Small intestine (tissue), 7 donors: ENCODE results near the gene ME2. TPM values are rescaled to one million over a fixed set of nuclear protein-coding genes. Genes with fewer than 3 reads are reported as not detected.
"Not testable (repeated sequence)": the region's sequence is repeated elsewhere in the genome, so short reads cannot be mapped to it uniquely, and the experiment has no call there.

Experiments used
- DNase-seq, 2 donors: peaks; one replicate each; pipeline versions ENCODE4 v3.0.0 to v3.0.0-alpha.2; 2013
- FAIRE-seq: peaks from 2 replicates; lab custom pipeline; 2012; peaks lifted over from hg19 to GRCh38; lab: Jason Lieb, UNC
- H3K27ac ChIP-seq, 3 donors: one replicate each; pipeline ENCODE4 v1.5.1; 2013; ENCODE audit warnings: low read length in 2 of 3, mild to moderate bottlenecking in 2 of 3, control low read depth in 1 of 3, inconsistent platforms in 1 of 3, low read depth in 1 of 3, moderate library complexity in 1 of 3
- H3K27me3 ChIP-seq, 3 donors: one replicate each; pipeline ENCODE4 v1.6.1; 2013; ENCODE audit warnings: low read length in 3 of 3, inconsistent platforms in 1 of 3; ENCODE audit not compliant: control insufficient read depth in 3 of 3, insufficient read depth in 3 of 3
- H3K36me3 ChIP-seq, 3 donors: one replicate each; pipeline ENCODE4 v1.6.1; 2013; ENCODE audit warnings: low read length in 3 of 3, inconsistent platforms in 1 of 3, low read depth in 1 of 3, mild to moderate bottlenecking in 1 of 3, moderate library complexity in 1 of 3; ENCODE audit not compliant: control insufficient read depth in 3 of 3, insufficient read depth in 2 of 3
- H3K4me1 ChIP-seq, 3 donors: one replicate each; pipeline ENCODE4 v1.6.1; 2013; ENCODE audit warnings: low read length in 2 of 3, inconsistent platforms in 1 of 3, low read depth in 1 of 3, mild to moderate bottlenecking in 1 of 3, moderate library complexity in 1 of 3; ENCODE audit not compliant: control insufficient read depth in 3 of 3, insufficient read depth in 2 of 3
- H3K4me3 ChIP-seq, 3 donors: one replicate each; pipeline ENCODE4 v1.5.1; 2013; ENCODE audit warnings: low read length in 3 of 3, control low read depth in 1 of 3, inconsistent platforms in 1 of 3, low read depth in 1 of 3, mild to moderate bottlenecking in 1 of 3, moderate library complexity in 1 of 3
- H3K9me3 ChIP-seq, 2 donors: one replicate each; pipeline ENCODE4 v1.6.1; 2013; ENCODE audit warnings: low read depth in 1 of 2, low read length in 1 of 2; ENCODE audit not compliant: control insufficient read depth in 2 of 2, insufficient read depth in 1 of 2
- WGBS, 3 donors: extraction: QIAGEN DNeasy Blood & Tissue Kit; methylation state at CpG; one replicate each; pipeline ENCODE4 v1.1.7; 2013; 5-methylcytosine and 5-hydroxymethylcytosine counted together
- polyA plus RNA-seq, 4 donors: library from polyadenylated mRNA; stranded (reverse) in 3 of 4; unstranded in 1 of 4; fragments of 200-250 nt in 3 of 4; fragments of 120-200 nt in 1 of 4; gene quantifications; one replicate each; pipeline versions ENCODE4 v1.2.1 to v1.2.3, GENCODE V29; 2013
- donor health status: healthy with polysubstance abuse.
- donor health status: control.
- donor health status: control.
- donor health status: Bipolar disorder and iron deficiency.
- donor health status: healthy.

ME2 gene
- polyA plus RNA-seq, 4 donors = 39.4 to 122 (median 68.7) TPM

DNA sequence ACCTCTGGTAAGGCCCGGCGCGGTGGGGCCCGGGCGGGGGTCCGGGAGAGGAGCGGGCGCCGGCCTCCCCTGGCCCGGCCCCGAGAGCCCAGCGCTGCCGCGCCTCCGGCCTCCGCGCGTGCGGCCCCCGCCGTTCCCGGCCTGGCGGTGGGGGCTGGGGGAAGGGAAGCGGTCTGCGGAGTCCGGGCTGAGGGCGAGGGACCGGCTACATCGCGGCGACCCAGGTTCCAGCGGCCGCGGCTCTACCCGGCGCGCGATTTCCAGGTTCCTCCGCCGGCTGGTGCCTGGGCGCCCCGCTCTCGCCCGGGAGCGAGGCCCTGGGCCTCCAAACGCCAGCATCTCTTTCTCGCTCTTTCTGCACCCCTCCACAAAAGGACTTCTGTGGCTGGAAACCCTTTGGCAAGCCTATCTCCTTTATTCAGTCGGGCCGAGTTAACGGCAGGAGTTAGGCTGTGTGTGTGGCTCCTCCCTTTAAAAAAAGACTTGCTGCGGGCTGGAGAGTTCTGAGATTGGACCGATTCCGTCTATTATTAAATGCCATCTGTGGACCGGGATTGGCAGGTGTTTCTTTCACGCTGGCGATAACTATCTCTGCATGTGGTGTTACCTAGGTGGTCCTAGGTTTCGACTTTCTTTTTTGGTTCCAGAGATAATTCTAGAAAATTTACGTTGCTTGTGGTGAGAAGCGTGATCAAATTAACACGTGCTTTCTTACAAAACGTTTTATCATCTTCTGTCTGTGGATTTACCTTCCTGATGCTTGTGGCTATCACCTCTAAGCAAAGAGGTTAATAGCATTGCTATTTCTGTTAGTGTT lies 592 bp downstream of the ME2 start:
- no peak for FAIRE-seq
- Histone ChIP-seq H3K36me3 (peaks cover 0 to 3% (median 0%) of the 10 kb centered on the region in 3 donors), H3K27ac (peak overlapping the region; percentile 93 to 98 (median 96)), H3K4me1 (peaks cover 0 to 12% (median 2%) of the 10 kb centered on the region in 3 donors), H3K4me3 (peak overlapping the region; percentile 90 to 97 (median 91)), H3K9me3 (no peaks in the 10 kb centered on the region), H3K27me3 (no peaks in the 10 kb centered on the region)
- 0 to 1% (median 1%) methylated on average over 35 to 61 of the region's 61 CpGs for WGBS, 3 donors
- peak in 1 of 2 donors; percentile 43 for DNase-seq

DNA sequence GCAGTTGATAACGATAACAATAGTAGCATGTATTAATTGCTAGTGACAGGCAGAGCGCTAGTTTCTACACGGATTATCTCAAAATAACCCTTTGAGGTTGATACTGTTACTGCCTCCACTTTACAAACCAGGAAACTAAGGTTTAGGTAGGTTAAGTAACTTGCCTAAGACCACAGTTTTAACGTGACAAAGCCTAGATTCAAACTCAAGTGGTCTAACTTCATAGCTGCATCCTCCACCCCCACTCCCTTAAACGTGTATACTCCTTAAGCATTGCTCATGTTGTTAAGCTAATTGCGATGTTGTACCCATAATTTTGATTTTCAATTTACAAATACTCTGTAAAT lies 1.2 kb downstream of the ME2 start:
- peak overlapping the region; percentile 93 to 98 (median 96) for H3K27ac ChIP-seq
- no peaks in the 10 kb centered on the region for H3K9me3 ChIP-seq
- DNase-seq (no peak), FAIRE-seq (no peak)
- peaks cover 0 to 6% (median 0%) of the 10 kb centered on the region in 3 donors for H3K36me3 ChIP-seq
- no peaks in the 10 kb centered on the region for H3K27me3 ChIP-seq
- 3 to 15% (median 13%) methylated on average over 6 of the region's 6 CpGs for WGBS, 3 donors
- H3K4me1 ChIP-seq = peaks cover 0 to 12% (median 2%) of the 10 kb centered on the region in 3 donors
- H3K4me3 ChIP-seq = peak overlapping the region in 2 of 3 donors; percentile 91 to 97

DNA sequence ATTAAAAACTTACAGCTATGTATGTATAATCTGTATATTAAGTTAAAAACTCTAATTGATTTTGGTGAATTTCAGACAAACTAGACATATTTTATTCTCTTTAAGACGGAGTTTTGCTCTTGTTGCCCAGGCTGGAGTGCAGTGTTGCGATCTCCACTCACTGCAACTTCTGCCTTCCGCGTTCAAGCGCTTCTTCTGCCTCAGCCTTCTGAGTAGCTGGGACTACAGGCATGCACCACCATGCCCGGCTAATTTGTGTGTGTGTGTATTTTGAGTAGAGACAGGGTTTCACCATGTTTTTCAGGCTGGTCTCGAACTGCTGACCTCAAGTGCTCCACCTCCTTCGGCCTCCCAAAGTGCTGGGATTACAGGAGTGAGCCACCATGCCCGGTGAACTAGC lies 2.0 kb downstream of the ME2 start:
- H3K27ac ChIP-seq, H3K36me3 ChIP-seq, DNase-seq, FAIRE-seq, H3K9me3 ChIP-seq, H3K27me3 ChIP-seq: not testable (repeated sequence)
- WGBS, 3 donors = 90 to 94% (median 92%) methylated on average over 9 of the region's 9 CpGs
- Histone ChIP-seq H3K4me3 (peak overlapping the region in 1 of 3 donors; percentile 10), H3K4me1 (peaks cover 0 to 12% (median 2%) of the 10 kb centered on the region in 3 donors)

DNA sequence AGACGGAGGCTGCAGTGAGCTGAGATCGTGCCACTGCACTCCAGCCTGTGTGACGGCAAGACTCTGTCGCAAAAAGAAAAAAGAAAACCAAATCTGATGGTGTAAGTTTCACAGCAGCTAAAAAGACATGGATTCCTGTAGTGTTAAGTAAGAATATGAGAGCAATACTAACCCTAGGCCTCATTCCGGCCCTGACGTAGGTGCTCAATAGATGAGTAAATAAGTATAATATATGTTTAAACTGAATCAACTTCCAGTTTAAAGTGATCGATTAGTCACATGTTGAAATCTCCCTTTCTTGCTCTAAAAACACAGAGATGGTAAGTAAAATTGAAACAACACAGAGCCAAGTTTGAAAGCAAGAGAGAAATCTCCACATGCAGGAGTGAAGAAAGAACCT lies 8.0 kb downstream of the ME2 start:
- Histone ChIP-seq H3K27me3 (no peaks in the 10 kb centered on the region), H3K36me3 (peaks cover 0 to 10% (median 3%) of the 10 kb centered on the region in 3 donors), H3K27ac (no peak overlapping the region), H3K9me3 (peaks cover 0 to 12% of the 10 kb centered on the region in 2 donors), H3K4me1 (peaks cover 0 to 2% (median 0%) of the 10 kb centered on the region in 3 donors), H3K4me3 (no peak overlapping the region)
- DNase-seq (no peak), FAIRE-seq (no peak)
- WGBS, 3 donors = 88 to 93% (median 90%) methylated on average over 7 of the region's 7 CpGs

DNA sequence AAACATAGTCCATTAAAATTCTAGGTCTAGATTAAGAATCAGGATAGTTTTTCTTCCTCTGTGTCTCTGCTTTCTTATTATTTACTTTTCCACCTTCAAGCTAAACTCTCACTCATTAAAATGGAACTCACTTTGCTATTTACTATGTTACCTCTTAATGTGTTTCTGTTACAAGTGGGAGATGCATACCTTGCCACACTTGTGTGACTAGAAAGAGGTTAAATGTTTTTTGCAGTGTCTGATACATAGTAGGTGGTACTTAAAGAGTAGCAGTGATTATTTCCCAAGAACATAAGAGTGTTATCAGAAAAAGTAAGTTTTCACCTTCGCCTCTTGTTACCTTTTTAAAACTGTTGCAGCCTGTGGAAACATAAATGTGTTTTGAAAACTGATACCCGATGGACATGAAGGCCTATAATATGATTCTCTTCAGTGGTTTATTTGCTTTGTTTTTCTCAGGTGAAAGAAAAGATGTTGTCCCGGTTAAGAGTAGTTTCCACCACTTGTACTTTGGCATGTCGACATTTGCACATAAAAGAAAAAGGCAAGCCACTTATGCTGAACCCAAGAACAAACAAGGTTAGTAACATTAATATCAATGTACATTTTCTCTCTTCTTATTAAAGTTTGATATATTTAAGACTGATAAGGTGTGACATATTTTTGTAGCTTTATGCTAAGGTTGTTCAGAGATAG lies 16.6 kb downstream of the ME2 start:
- H3K27ac ChIP-seq = peak overlapping the region in 1 of 3 donors; percentile 8
- WGBS, 3 donors = 88 to 89% (median 89%) methylated on average over 4 of the region's 4 CpGs
- no peak for FAIRE-seq

DNA sequence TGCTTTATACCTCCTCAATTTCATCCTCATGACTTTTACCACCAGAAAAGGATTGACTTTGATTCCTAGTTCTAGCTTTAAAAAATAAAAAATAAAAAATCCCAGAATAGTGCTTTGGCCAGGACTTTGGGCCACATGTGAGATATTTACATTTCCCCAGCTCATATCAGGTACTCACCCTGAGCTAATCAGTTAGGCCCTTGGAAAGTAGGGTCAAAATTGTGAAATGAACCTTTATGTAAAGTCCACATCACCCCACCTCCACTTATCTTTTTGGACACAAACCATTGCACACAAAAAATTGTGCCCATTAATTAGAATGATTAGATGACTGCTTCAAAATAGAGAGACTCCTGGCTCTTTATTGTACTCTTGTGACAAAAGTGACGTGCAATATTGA lies 17.2 kb downstream of the ME2 start:
- FAIRE-seq (no peak), DNase-seq (peak in 1 of 2 donors; percentile 34)
- Histone ChIP-seq H3K27me3 (no peaks in the 10 kb centered on the region), H3K4me3 (no peak overlapping the region), H3K27ac (peak overlapping the region in 1 of 3 donors; percentile 8), H3K36me3 (peaks cover 2 to 15% (median 13%) of the 10 kb centered on the region in 3 donors), H3K4me1 (peaks cover 0 to 5% (median 0%) of the 10 kb centered on the region in 3 donors), H3K9me3 (peaks cover 0 to 6% of the 10 kb centered on the region in 2 donors)
- 74 to 92% (median 79%) methylated on average over 1 of the region's 1 CpG for WGBS, 3 donors

More for the DNA sequence above, 16.6 kb downstream of the ME2 start:
- H3K4me3 ChIP-seq = no peak overlapping the region
- DNase-seq = no peak
- H3K4me1 ChIP-seq = peaks cover 0 to 5% (median 0%) of the 10 kb centered on the region in 3 donors
- H3K36me3 ChIP-seq = peaks cover 2 to 16% (median 15%) of the 10 kb centered on the region in 3 donors
- H3K27me3 ChIP-seq = no peaks in the 10 kb centered on the region
- peaks cover 0 to 9% of the 10 kb centered on the region in 2 donors for H3K9me3 ChIP-seq

DNA sequence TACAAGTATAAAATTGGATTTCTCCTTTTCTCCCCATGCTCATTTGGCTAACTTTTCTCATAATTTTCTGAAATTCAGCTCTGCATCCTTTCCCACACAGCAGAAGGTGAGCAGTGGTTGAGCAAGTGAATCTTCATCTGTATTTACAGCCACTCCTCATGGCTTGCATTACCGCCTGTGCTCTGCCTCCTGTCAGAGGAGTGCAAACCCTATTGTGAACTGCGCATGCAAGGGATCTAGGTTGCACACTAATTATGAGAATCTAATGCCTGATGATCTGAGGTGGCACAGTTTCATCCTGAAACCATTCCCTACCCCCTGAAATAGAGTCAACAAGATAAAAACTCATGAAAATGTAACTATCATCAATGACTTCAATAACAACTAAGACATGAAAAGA lies 20.0 kb downstream of the ME2 start:
- H3K4me1 ChIP-seq = peaks cover 0 to 5% (median 0%) of the 10 kb centered on the region in 3 donors
- no peak overlapping the region for H3K4me3 ChIP-seq
- H3K27me3 ChIP-seq = no peaks in the 10 kb centered on the region
- no peak overlapping the region for H3K27ac ChIP-seq
- FAIRE-seq (no peak), DNase-seq (no peak)
- WGBS, 3 donors = 91 to 96% (median 92%) methylated on average over 2 of the region's 2 CpGs
- H3K9me3 ChIP-seq = peaks cover 0 to 3% of the 10 kb centered on the region in 2 donors
- H3K36me3 ChIP-seq = peaks cover 5 to 16% (median 15%) of the 10 kb centered on the region in 3 donors

DNA sequence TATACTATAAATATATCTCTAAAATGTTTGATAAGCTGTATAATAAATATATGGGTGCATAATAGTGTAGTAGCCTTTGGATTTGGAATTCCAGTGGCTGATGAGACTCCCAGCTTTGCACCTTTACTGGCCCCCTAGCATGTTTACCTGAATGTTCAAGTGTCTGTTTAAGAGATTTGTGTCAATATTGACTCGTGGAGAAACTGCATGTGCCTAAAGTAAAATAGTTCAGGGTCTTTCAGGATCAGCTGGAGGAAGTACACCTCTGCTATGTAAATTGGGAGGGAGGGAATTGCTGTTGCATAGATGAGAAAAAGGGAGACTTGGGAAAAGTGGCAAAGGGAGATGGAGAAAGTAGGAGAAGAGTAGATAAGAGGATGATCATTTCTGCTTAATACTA lies 23.9 kb downstream of the ME2 start:
- DNase-seq = no peak
- 15 to 42% (median 26%) methylated on average over 1 of the region's 1 CpG for WGBS, 3 donors
- H3K9me3 ChIP-seq = peaks cover 0 to 13% of the 10 kb centered on the region in 2 donors
- no peak overlapping the region for H3K4me3 ChIP-seq
- no peaks in the 10 kb centered on the region for H3K27me3 ChIP-seq
- no peaks in the 10 kb centered on the region for H3K4me1 ChIP-seq
- H3K36me3 ChIP-seq = peaks cover 7 to 20% (median 11%) of the 10 kb centered on the region in 3 donors
- no peak for FAIRE-seq
- no peak overlapping the region for H3K27ac ChIP-seq
